Measurements from ENCODE around the gene THADA.
A peak's percentile ranks its signal among the peaks of the same experiment; 100 is the strongest.

Gene THADA

GRCh38 chr2:43227830-43228281, 368.0 kb downstream of the THADA start:
- DNase-seq = no peak

DNA sequence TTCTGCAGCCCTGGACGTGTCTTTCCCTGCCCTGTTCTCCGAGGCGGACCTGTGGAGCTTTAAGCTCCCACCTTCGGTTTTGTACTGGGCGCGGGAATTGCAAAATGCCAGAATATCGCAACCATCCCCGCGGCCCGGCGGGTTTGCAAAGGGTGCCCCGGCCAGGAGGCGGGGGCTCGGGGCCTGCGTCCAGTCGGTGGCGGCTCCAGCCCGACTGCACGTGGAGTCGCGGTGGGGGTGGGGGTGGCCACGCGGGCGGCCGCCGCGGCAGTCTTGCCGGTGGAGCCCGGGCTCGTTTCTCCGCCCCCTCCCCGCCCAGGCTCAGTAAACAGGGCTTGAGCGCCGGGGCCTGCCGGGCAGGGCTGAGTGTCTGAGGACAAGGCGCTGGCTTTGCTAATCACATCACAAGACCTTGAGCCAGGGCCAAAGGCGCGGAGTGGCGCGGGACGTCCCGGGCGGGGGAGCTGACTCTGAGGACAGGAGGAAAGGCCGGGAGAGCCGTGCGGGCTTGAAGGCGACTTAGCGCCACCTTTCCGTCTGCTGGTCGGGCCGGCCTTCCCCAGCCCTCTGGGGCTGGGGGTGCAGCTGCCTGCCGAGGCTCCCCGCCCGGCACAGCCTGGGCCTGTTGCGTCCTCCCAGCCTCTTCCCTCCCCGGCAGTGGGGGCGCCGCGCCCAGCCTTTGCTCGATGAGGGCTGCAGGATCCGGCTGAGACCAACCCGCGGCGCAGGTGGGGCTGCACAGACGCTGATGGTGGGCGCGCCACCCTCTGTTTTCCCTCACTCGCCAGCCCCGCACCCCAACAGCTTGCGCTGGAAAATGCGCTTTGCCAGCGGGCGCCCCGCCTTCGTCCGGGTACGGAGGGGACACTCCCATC, 368.6 kb downstream of the THADA start:
- DNase-seq = peak; percentile 53

DNA sequence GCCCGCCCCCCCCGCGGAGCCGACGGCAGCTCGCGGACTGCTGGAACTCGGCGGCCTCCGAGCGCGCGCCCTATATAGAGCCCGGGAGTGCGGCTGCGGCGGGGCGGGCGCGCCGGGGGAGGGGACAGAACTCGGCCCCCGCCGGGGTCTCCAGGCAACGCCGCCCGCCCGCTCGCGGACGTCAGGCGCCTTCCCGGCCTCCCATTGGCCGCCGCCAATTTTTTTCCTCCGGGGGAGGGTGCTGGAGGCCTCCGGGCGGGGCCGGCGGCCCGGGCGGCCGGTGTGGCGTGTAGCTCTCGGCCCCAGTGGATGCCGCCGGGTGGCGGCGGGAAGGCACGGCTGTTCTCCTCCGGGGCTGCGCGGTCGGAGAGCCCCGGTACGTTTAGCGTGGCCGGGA, 369.3 kb downstream of the THADA start, which contains the start of gene ZFP36L2:
Gene ZFP36L2, minus strand, starts transcription at position 49 of the 397 bp plus-strand sequence. CDS start 291 bp downstream, outside the sequence.
- DNase-seq = peak; percentile 76

- DNase-seq = no peak
Observed at GRCh38 chr2:43225788-43226557, 369.9 kb downstream of the THADA start.

DNA sequence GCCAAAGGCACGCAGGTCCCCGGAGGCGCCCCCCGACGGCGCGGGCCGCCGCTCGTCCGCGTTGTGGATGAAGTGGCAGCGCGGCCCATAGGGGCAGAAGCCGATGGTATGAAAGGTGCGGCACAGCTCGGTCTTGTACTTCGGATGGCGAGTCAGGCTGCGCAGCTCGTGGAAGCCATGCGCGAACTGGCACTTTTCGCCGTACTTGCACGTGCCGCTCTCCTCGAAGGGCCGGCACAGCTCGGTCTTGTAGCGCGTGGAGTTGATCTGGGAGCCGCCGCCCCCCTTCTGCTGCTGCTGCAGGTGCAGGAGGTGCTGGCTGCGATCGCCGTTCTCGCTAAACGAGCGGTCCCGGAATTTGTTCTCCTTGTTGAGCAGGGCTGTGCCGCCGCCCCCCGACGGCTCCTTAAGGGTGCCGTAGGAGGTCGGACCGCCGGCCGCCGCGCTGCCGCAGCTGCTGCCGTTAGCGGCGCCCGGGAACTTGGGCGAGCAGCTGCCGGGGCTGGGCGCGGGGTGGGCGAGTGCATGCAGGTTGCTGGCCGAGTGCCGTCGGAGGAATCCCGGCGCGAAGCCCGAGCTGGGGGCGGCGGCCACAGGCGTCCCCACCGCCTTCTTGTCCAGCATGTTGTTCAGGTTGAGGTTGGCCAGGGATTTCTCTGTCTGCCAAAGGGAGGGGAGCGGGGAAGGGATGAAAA, 370.6 kb downstream of the THADA start:
- DNase-seq = no peak

GRCh38 chr2:43224571-43225092, 371.2 kb downstream of the THADA start:
- DNase-seq = no peak

DNA sequence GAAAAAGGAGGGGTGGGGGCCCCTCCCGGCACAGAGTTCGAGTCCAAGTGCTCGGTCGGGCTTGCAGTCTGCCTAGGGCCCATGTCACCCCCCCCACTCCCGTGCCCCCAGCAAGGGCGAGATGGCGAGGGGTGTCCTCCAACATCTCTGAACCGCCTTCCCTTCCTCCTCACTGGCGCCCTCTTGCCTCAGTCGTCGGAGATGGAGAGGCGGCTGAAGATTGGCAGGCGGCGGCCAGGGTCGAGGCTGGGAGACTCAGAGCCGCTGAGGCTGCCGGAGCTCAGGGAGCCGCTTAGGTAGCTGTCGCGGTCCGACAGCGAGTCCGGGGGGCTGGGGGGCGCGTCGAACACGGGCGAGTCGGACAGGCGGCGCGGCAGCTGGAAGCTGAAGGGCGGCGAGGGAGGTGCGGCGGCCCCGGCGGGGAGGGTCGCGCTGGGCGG, 371.7 kb downstream of the THADA start:
- DNase-seq = no peak

DNA sequence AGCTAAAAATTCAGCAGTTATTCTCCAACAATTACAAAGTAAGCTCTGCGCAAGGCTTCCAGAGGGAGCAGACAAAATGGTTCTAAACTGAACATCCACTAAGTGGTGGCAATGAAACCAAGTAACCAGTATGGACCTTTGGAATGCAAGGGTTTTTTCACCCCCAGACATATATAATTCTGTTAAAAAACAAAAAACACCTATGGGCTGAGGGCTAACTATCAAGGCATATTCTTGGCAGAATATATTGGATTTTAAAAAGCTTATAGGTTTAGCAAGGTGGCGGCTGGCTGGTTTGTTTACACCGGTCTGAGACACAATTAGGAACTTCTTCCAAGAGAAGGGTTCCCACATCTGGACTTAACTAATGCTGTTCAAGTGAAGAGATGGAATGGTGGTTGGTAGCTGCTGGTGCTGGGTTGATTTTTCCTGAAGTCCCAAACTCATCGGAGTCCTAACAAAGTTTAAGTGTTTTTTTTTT, 372.3 kb downstream of the THADA start:
- DNase-seq = no peak

GRCh38 chr2:43222475-43223309, 373.1 kb downstream of the THADA start:
- DNase-seq = no peak

DNA sequence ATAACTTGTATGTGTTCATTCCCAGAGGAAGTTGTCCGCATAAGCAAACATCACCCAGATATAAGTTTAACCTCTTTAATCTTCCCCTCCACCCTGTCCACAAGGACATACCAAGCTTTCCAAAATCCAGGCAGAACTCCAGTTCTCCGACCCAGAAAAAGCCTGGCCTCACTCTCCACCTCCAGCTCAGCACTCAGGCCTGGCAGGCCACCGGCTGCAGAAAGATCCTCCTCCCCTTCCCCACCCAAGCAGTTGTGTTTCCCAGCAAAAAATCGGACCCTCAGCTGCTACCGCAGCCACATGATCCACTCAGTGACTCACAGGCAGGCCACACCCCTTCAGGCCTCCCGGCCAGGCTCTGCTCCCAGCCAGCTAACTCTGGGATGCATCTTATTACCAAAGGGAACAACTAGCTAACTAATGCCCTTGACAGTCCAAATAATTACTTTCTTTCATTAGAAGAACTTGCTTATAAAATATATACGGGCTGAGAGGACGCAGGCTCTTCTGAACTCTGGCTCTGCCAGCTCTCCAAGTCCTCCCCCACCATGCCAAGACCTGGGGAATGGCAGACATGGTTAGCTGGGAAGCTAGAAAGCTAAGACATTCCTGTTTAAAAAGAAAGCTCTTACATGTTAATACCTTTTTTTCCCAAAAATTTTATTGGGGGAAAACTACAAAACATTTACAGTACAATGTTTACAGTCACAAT, 373.9 kb downstream of the THADA start:
- no peak for DNase-seq

GRCh38 chr2:43221124-43221762, 374.6 kb downstream of the THADA start:
- no peak for DNase-seq

GRCh38 chr2:43220760-43221123, 375.1 kb downstream of the THADA start:
- no peak for DNase-seq

DNA sequence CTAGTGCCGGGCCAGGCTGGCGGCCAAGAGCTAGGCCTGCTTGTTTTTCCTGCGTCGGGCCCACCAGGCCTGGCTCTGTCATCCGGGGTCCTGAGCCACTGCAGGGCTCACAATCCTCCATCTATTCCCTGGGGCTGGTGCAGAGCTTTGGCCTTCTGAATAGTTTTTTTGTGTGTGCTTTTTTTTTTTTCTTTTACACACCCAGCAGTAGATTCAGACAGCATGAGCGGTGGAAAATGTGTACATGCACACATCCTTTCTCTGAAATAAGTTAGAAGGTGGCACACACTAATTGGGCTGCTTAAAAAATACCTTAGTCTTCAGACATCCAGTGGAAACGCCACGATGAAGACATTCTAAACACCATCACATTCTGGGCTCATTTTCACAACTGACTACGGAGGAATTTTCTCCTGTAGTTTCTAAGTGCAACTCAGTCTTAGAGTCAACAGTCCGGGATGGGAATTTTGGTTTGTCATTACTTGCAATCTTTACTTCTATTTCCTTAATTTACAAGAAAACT, 375.5 kb downstream of the THADA start:
- no peak for DNase-seq

- DNase-seq = peak; percentile 65
Observed at GRCh38 chr2:43219383-43220228, 376.2 kb downstream of the THADA start.

DNA sequence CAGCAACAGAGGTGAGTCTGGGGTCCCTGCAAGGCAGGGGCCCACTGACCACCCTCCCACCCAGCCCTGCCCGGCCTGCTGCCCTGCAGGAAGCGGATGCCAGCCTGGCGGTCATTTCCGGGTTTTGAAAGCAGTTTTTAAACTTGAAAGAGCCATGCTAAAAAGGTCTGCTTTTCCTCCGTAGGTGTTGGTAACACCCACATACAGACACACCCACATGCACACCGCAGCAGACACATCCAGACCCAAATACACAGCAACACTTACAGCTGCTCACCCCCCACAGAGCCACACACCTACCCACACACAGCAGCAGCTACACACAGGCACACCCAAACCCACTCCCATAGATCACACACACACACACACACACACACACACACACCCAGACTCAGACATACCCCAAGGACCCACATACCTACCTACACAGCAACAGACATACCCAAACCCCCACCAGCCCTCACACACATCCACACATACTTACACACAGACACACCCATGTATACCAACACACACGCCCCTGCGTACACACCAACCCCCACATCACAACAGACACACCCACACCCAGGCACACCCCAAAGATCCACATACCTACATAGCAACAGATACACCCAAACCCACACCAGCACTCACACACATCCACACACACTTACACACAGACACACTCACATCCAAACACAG, 377.0 kb downstream of the THADA start:
- no peak for DNase-seq

DNA sequence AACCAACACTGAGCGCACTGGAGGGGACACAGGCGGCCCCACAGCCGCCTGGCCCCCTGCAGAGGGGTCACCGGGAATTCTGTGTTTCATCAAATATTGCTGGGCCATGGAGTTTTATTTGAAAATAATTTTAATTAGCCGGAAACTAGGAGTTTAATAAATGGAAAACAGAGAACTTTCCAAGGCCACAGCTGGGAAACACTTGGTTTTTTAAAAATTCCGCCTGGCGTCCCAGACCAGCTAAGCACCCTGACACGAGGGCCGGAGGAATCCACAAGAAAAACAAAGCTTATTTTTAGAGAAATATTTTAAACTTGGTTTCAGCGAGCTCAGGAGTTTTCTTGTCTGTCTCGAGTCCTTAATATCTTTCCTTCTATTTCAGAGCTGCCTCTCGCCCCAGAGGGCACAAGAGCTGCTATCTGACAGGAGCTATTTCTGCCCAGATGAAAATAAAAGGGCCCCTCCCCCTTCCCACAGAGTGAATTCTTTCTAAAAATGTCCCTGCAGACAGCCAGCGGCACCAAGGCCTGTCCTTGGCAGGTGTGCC, 377.6 kb downstream of the THADA start:
- no peak for DNase-seq

DNA sequence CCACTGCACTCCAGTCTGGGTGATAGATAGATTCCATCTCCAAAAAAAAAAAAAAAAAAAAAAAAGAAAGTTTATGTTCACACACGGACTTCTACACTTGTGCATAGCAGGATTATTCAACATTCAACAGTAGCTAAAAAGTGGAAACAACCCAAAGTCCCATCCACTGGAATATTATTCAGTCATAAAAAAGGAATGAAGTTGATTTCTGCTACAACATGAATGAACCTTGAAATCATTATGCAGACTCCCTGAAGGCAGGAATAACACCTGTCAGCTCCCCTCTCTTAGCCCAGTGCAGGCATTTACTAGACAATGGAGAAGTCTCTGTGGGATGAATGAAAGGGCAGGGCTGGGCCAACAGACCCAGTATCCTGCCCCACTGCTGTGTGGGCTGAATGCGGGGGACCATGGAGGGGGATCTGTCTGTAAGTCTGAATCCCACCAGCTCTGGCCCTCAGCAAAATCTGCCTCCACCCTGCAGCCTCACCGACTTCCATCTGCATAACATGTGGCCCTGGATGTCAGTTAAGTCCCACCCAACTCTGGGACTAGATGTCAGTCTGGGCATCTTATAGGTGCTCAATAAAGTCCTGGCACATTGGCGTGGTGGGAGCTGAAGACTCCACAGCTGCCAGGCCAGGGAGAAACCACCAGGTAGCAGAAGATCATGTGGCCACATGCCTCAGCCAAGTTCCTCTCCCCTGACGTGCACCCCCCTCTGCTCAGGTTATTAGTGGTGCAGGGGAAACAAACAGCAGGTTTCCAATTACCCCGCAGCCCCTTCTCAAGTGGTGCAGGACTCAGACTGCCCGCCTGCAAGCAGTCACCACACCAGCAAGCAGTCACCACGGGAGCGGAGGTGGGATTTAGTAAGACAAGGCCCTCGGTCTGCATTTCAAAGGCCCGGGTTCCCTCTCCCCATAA, 378.3 kb downstream of the THADA start:
- peak; percentile 19 for DNase-seq

Measured in DMS79 (cell line).